K562 (cell line): Measurements from ENCODE around the gene MAP4. TPM values are rescaled to one million over a fixed set of nuclear protein-coding genes. Genes with fewer than 3 reads are reported as not detected.

Experiments used
- ATAC-seq: fragments of 200-7000 bp; cut with Tn5 transposase; 3 replicates; pipeline ENCODE4 v1.9.1; 2020; ENCODE audit warnings: moderate library complexity
- BruUV-seq: library from RNA; stranded (reverse); fragments of 400-500 nt; replicated peaks from 2 replicates; lab custom pipeline; 2021; lab: Mats Ljungman, UMichigan
- CTCF ChIA-PET: fragments of 300-600 bp; formaldehyde crosslinking; extraction: SDS; loops from one replicate; lab custom pipeline; 2021; ENCODE audit warnings: low intra/inter-chr PET ratio; lab: Yijun Ruan, JAX
- POLR2A ChIA-PET: fragments of 300-600, 350-650 bp; sonication (Branson Sonifier 250); formaldehyde crosslinking; extraction: SDS; loops from one replicate; lab custom pipeline; 2021; ENCODE audit warnings: antibody characterized with exemption, inconsistent platforms; lab: Yijun Ruan, JAX
- DNase-seq, 4 experiments: peaks; one replicate each; pipeline versions ENCODE4 v3.0.0 to v3.0.0-alpha.2; 2011 to 2018; ENCODE audit warnings: low spot score in 3 of 4, mixed read lengths in 3 of 4; ENCODE audit errors: extremely low read depth in 1 of 4
- FAIRE-seq: peaks from 2 replicates; lab custom pipeline; 2011; peaks lifted over from hg19 to GRCh38; lab: Jason Lieb, UNC
- H2AFZ ChIP-seq: 2 replicates; pipeline ENCODE4 v1.6.0; 2011; ENCODE audit warnings: low read depth, low read length, control low read depth, inconsistent platforms
- H3K27ac ChIP-seq: fragments of 200-600 bp; 3 replicates; pipeline ENCODE4 v1.8.0; 2011; ENCODE audit warnings: low read depth, mild to moderate bottlenecking, control low read depth, inconsistent platforms, low read length, moderate library complexity, mixed read lengths; ENCODE audit errors: extremely low read depth
- H3K27me3 ChIP-seq, 2 experiments: fragments of 300-600 bp in 1 of 2; 2 replicates in 1 of 2; 3 replicates in 1 of 2; pipeline versions ENCODE4 v1.6.0 to v1.8.0; 2011; ENCODE audit warnings: inconsistent platforms in 2 of 2, low read length in 2 of 2, mild to moderate bottlenecking in 1 of 2, mixed read lengths in 1 of 2, moderate library complexity in 1 of 2; ENCODE audit not compliant: control insufficient read depth in 2 of 2, insufficient read depth in 2 of 2
- H3K36me3 ChIP-seq: fragments of 300-600 bp; 3 replicates; pipeline ENCODE4 v1.8.0; 2011; ENCODE audit warnings: mild to moderate bottlenecking, low read length, inconsistent platforms; ENCODE audit not compliant: control insufficient read depth, insufficient read depth
- H3K4me1 ChIP-seq, 2 experiments: fragments of 200-600 bp in 1 of 2; replicated peaks in 1 of 2; 2 replicates in 1 of 2; 3 replicates in 1 of 2; pipeline versions ENCODE4 v1.5.1 to v1.8.0; 2011; ENCODE audit warnings: inconsistent platforms in 2 of 2, low read length in 2 of 2, mild to moderate bottlenecking in 1 of 2, mixed read lengths in 1 of 2, moderate library complexity in 1 of 2; ENCODE audit not compliant: control insufficient read depth in 2 of 2, insufficient read depth in 2 of 2
- H3K4me2 ChIP-seq: 2 replicates; pipeline ENCODE4 v1.6.1; 2011; ENCODE audit warnings: low read length, control low read depth, inconsistent platforms, mixed read lengths; ENCODE audit not compliant: insufficient read depth
- H3K4me3 ChIP-seq: fragments of 200-600 bp; sonication (generic), shearing (Covaris generic); 2 replicates; pipeline ENCODE4 v1.5.1; 2016; ENCODE audit warnings: control low read depth, inconsistent platforms
- H3K79me2 ChIP-seq: fragments of 200-600 bp; 3 replicates; pipeline ENCODE4 v1.8.0; 2011; ENCODE audit warnings: low read length, inconsistent platforms; ENCODE audit not compliant: control insufficient read depth, insufficient read depth
- H3K9ac ChIP-seq, 2 experiments: 2 replicates each; pipeline versions ENCODE4 v1.6.0 to v1.6.1; 2011; ENCODE audit warnings: low read depth in 2 of 2, low read length in 2 of 2, control low read depth in 1 of 2, inconsistent platforms in 1 of 2, mild to moderate bottlenecking in 1 of 2, mixed read lengths in 1 of 2; ENCODE audit not compliant: insufficient read depth in 1 of 2
- H3K9me1 ChIP-seq: one replicate; pipeline ENCODE4 v1.6.0; 2011; ENCODE audit warnings: inconsistent platforms, mild to moderate bottlenecking, low read length, moderate library complexity; ENCODE audit not compliant: control insufficient read depth, insufficient read depth
- H3K9me3 ChIP-seq: replicated peaks from 2 replicates; pipeline ENCODE4 v1.5.1; 2011; ENCODE audit warnings: low read depth, low read length, inconsistent platforms; ENCODE audit not compliant: control insufficient read depth, insufficient read depth
- H4K20me1 ChIP-seq: replicated peaks from 2 replicates; pipeline ENCODE4 v1.6.1; 2011; ENCODE audit warnings: low read length, inconsistent platforms, mixed read lengths; ENCODE audit not compliant: control insufficient read depth, insufficient read depth
- BRF2 ChIP-seq: IDR thresholded peaks from 3 replicates; pipeline ENCODE4 v1.6.1; 2011; ENCODE audit warnings: borderline replicate concordance, mild to moderate bottlenecking; ENCODE audit not compliant: insufficient read length, insufficient read depth
- KAT2B ChIP-seq: IDR thresholded peaks from one replicate; pipeline ENCODE4 v1.6.1; 2012; ENCODE audit warnings: low read depth, mild to moderate bottlenecking, control low read depth, inconsistent platforms, low read length, moderate library complexity
- MCM2 ChIP-seq: fragments of 450-650 bp; IDR thresholded peaks from 2 replicates; pipeline ENCODE4 v1.6.1; 2017; ENCODE audit warnings: low read depth, mild to moderate bottlenecking
- MCM7 ChIP-seq, 2 experiments: fragments of 450-650 bp; IDR thresholded peaks; 2 replicates each; pipeline ENCODE4 v1.6.1; 2016 to 2018
- ZNF121 ChIP-seq: sonication (generic); formaldehyde crosslinking; conservative IDR thresholded peaks from 2 replicates; pipeline ENCODE4 v1.8.0; 2022; ENCODE audit warnings: missing genetic modification reagents
- WGBS: fragments of 100-300 bp; shearing (Covaris generic); methylation state at CpG from one replicate; pipeline ENCODE4 v1.1.6; 2016; ENCODE audit warnings: low coverage, mixed read lengths; ENCODE audit not compliant: insufficient coverage; ENCODE audit errors: missing lambda C conversion rate; 5-methylcytosine and 5-hydroxymethylcytosine counted together
- in situ Hi-C: fragments of 300-500 bp; cut with MboI; formaldehyde crosslinking; loops from 4 replicates; pipeline ENCODE4 v1.15.0; 2018; ENCODE audit warnings: inconsistent platforms, mixed read lengths
- intact Hi-C: fragments of 100-400 bp; cut with micrococcal nuclease; formaldehyde crosslinking; loops from 2 replicates; pipeline ENCODE4 v1.14.2; 2022
- polyA plus RNA-seq, 8 experiments: library from polyadenylated mRNA; depleted of rRNA in 4 of 8; stranded (reverse) in 5 of 8; unstranded in 3 of 8; fragments of >200 nt; fragmentation: Nextera tagmentation in 2 of 8; fragmentation: Illumina TruSeq in 1 of 8; extraction: Ambion mirVana in 2 of 8; extraction: Trizol in 1 of 8; gene quantifications; 2 replicates each; pipeline versions ENCODE4 v1.2.1 to v1.2.3, GENCODE V29; 2011 to 2014; ENCODE audit warnings: inconsistent platforms in 1 of 8, missing spikeins in 1 of 8
- total RNA-seq, 7 experiments: library from RNA; depleted of rRNA in 6 of 7; stranded (reverse); fragments of >200 nt in 6 of 7; fragmentation: Illumina TruSeq in 2 of 7; extraction: Trizol in 2 of 7; gene quantifications; 2 replicates each; pipeline versions ENCODE4 v1.2.1 to v1.2.3, GENCODE V29; 2011 to 2021; ENCODE audit warnings: low replicate concordance in 1 of 7

MAP4 gene
- total and polyA plus RNA-seq, 9 of the 15 experiments (the other 6 are each of a cell fraction or from before 2014, with no cell fraction given): 13.3 to 141 (median 36.8) TPM

- Histone ChIP-seq H4K20me1 (no peaks in the 10 kb centered on the region), H3K4me2 (no peak overlapping the region), H3K79me2 (no peaks in the 10 kb centered on the region), H3K4me3 (no peak overlapping the region), H3K27me3 (no peaks in the 10 kb centered on the region), H2AFZ (no peak overlapping the region), H3K9me3 (no peaks in the 10 kb centered on the region), H3K36me3 (peaks cover 20% of the 10 kb centered on the region), H3K4me1 (no peaks in the 10 kb centered on the region), H3K9ac (no peak overlapping the region), H3K9me1 (no peaks in the 10 kb centered on the region)
- FAIRE-seq (peak; percentile 42), ATAC-seq (no peak), DNase-seq (no peak)
- WGBS: 85% methylated on average over 4 of the region's 4 CpGs
- ChIA-PET POLR2A (interaction anchor here (0.7 to 1.8 kb wide), 4 partner anchors 9 to 51 kb away, joined by 3 to 6 read pairs (median 4); no protein-coding TSS in a partner anchor), CTCF (no interaction called here)
- in situ Hi-C loops: no loop called here
- no peak for TF ChIP-seq KAT2B
- TF ChIP-seq ZNF121 (CRISPR knock-in tag): 0 out of 2 replicates have a peak, but pooled peaks have one; percentile 60
- no peak for TF ChIP-seq MCM7 (IDR thresholded peaks at IDR 0.05)
- TF ChIP-seq MCM2: no peak
- TF ChIP-seq, all 486 proteins: peak for 1
- H3K27ac ChIP-seq: no peak overlapping the region
- intact Hi-C loops: no loop called here
- BruUV-seq: no TSS peak
Measured at GRCh38 chr3:47930979-47931378, 85.2 kb downstream of the MAP4 start.

- H3K27me3 ChIP-seq: no peaks in the 10 kb centered on the region
- 0 out of 2 replicates have a peak, but pooled peaks cover 3% of the 10 kb centered on the region for H4K20me1 ChIP-seq
- H3K4me1 ChIP-seq: peaks cover 3 to 5% of the 10 kb centered on the region in 2 experiments; a peak in 2 of 5 replicates
- FAIRE-seq: no peak
- no peak overlapping the region for H3K4me3 ChIP-seq
- peaks cover 64% of the 10 kb centered on the region for H3K36me3 ChIP-seq
- no peaks in the 10 kb centered on the region for H3K9me3 ChIP-seq
- intact Hi-C loops (no loop called here), in situ Hi-C loops (no loop called here)
- no peak for ATAC-seq
- DNase-seq: no peak
- H3K4me2 ChIP-seq: no peak overlapping the region
- no TSS peak for BruUV-seq
- no peak overlapping the region for H2AFZ ChIP-seq
- POLR2A ChIA-PET: interaction anchor here (1.7 kb wide), 1 partner anchor 10 kb away, joined by 4 read pairs; no protein-coding TSS in a partner anchor
- no peak overlapping the region for H3K27ac ChIP-seq
- no peaks in the 10 kb centered on the region for H3K9me1 ChIP-seq
- TF ChIP-seq BRF2: no peak
- CTCF ChIA-PET: no interaction called here
- no peak overlapping the region for H3K9ac ChIP-seq
- H3K79me2 ChIP-seq: no peaks in the 10 kb centered on the region
- 86% methylated on average over 2 of the region's 2 CpGs for WGBS
Measured at GRCh38 chr3:47916696-47917095, 99.5 kb downstream of the MAP4 start.
